GM18907 (cell line): Measurements from ENCODE around the gene USP34.
"Not testable (repeated sequence)": the region's sequence is repeated elsewhere in the genome, so short reads cannot be mapped to it uniquely, and the experiment has no call there.

Experiments used
- ATAC-seq: cut with Tn5 transposase; IDR thresholded peaks from one replicate; pipeline ENCODE4 v1.9.1; 2021; ENCODE audit warnings: mild to moderate bottlenecking, moderate library complexity; ENCODE audit not compliant: unreplicated experiment

USP34 gene

GRCh38 chr2:61432990-61433389 is 37.9 kb downstream of the USP34 start:
- ATAC-seq = no peak

DNA sequence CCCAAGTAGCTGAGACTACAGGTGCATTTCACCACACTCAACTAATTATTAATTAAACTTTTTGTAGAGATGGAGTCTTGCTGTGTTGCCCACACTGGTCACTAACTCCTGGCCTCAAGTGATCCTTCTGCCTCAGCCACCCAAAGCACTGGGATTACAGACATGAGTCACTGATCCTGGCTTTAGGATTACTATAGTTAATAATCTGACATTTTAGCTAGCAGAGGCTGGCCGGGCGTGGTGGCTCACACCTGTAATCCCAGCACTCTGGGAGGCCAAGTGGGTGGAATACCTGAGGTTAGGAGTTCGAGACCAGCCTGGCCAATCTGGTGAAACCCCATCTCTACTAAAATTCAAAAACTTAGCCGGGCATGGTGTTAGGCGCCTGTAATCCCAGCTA is 39.5 kb downstream of the USP34 start:
- no peak for ATAC-seq

DNA sequence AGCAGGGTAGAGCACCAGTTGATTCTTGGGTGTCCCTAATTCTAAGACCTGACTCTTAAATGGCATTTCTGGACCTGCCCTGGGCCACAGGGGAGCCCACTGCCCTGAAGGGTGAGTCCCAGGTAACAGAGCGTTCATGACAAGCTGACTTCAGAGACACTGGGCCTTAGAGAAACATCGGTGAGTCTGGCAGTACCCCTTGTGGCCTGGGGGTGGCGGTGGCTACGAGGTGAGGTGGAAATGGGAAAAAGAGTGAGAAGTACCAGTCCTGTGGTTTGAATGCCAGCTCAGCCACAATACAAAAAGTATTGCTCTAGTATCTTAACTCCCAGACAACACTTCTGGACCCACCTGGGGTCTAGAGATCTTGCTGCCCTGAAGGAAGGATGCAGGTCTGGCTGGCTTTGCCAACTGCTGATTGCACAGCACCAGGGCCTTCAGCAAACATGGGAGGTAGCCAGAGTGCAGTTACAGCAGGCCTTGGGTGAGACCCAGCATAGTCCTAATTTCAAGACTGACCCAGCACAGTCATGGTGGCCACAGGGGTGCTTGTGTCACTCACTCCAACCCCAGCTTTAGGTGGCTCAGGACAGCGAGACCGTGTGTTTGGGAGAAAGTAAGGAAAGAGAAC is 44.5 kb downstream of the USP34 start:
- peak; percentile 80 for ATAC-seq

DNA sequence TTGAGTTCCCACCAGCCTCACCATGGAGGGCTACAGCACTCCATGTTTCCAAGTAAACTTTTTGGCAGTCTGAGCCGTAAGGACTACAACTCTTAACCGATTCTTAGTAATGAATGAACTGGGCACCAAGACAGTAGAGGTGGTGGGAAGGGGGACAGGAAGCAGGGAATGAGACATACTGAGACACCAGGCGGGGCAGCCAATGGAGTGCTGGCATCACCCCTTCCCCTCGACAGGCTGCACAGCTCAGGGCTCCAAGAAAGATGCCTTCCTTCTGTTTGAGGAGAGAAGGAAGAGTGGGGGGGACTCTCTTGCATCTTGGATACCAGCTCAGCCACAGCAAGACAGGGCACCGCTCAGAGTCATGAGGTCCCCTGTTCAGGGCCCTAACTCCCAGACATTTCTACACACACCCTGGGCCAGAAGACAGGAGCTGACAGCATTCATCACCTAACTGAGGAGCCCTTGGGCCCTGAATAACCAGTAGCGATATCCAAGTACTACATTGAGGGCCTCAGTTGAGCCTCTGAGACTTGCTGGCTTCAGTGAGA is 45.2 kb downstream of the USP34 start:
- peak; percentile 15 for ATAC-seq

DNA sequence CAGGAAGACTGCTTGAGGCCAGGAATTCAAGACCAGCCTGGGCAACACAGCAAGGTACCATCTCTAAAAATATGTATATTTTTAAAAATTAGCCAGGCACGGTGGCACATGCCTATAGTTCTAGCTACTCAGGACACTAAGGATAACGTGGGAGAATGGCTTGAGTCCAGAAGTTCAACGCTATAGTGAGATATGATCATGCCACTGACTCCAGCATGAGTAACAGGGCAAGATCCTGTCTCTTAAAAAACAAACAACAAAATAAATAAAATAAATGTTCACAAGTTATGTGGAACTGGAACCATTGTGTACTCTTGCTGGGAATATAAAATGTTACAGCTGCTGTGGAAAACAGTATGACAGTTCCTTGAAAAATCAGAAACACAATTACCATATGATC is 47.2 kb downstream of the USP34 start:
- ATAC-seq = no peak

GRCh38 chr2:61421611-61422010 is 49.3 kb downstream of the USP34 start:
- no peak for ATAC-seq

DNA sequence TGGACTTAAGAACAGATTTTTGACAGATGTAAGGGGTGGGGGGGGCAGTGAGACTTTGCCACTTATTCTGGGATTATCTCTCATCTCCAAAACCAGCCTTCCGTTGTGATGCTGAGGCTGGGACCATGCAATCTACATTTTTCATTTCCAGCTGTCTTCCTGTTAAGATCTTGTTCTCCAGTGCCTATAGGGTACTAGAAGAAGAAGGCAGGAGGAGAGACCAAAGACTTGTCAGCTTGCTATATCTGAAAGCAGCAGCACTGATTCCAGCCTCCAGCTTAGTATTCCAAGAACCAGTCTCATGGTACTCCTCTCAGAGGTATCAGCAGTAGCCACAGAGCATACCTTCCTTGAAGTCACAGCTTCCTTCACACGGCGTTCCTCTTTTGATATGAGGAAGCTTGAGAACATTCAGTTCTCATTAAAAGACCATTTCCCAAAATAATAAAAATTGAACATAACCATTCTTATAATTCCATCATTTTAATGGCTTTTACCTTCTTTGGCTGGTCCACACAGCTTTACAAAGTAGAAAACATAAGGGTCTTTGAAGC is 49.8 kb downstream of the USP34 start:
- no peak for ATAC-seq

DNA sequence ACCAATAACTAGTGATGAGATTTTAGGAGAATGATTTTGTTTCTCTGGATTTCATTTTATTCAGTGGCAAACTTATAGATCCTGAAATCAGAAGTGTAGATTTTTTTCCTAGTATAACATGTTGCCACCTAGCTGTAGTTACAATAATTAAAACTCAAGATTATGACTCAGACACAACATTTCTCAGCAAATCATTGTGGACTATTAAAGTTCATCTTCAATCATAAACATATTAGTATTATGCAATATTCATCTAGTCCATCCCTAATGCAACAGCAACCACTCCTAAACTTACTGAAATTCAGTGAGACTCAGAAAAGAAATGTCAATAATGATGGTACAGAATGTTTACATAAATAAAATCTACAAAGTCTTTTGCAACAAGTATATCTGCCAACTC is 51.3 kb downstream of the USP34 start:
- ATAC-seq = no peak

DNA sequence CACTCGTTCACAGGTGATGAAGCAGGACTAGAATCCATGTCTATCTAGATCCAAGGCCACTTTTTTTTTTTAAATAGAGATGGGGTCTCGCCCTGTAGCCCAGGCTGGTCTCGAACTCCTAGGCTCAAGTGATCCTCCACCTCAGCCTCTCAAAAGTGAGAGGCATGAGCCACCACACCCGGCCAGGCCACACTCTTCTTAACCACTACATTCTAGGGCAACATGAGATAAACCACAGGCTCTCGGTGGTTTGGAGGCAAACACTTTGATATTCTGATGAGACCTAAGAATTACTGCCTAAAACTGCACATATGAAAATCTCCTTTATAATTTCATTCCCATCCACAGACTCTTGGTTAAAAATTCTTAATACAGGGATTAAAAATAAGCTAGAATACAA is 51.8 kb downstream of the USP34 start:
- ATAC-seq = no peak

DNA sequence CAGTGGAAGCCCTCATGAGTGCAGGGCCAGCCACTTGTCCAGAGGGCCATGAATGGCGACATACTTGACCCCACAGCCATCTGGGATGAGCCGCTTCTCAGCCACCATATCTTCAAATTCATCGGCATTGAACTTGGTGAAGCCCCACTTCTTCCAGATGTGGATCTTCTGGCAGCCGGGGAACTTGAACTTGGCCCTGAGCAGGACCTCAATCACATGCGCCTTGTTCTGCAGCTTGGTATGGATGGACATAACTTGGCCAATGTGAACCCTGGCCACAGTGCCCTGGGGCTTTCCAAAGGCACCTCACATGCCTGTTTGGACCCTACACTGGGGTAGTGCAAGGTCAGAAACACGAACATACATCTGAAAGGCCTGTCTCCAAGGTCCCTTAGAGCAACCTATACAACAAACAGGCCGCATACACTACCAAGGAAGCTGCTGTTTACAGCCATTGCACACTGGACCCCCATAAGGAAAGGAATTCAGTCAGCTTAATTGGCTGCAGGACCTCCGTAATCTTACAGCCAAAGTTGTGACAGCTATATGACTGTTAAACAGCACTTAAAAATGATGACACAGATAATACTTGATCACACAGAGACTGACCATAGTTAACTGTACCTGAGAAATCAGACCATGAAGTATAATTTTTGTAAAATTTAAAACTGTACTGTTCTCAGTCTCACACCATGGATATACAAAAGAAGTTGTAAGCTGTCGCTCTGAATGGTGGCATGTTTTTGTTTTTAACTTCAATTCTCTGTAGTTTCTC is 53.8 kb downstream of the USP34 start:
- ATAC-seq = no peak

- no peak for ATAC-seq
These were observed 55.6 kb downstream of the USP34 start for GRCh38 chr2:61415265-61415664.

GRCh38 chr2:61414674-61415073 is 56.2 kb downstream of the USP34 start:
- no peak for ATAC-seq

DNA sequence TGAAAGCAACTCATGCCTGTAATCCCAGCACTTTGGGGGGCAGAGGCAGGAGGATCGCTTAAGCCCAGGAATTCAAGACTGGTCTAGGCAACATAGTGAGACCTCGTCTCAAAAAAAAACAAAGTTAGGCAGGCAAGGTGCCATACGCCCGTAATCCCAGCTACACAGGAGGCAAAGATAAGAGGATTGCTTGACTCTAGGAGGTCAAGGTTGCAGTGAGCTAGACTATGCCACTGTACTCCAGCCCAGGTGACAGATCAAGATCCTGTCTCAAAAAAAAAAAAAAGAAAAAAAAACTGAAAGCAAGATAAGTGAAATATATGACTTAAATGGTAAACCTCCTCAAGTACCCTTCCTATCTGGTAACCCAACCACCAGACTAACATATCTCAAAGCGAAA is 59.8 kb downstream of the USP34 start:
- no peak for ATAC-seq

- ATAC-seq = no peak
These were observed 60.7 kb downstream of the USP34 start for GRCh38 chr2:61410185-61410584.

GRCh38 chr2:61405813-61406212 is 65.1 kb downstream of the USP34 start:
- no peak for ATAC-seq

DNA sequence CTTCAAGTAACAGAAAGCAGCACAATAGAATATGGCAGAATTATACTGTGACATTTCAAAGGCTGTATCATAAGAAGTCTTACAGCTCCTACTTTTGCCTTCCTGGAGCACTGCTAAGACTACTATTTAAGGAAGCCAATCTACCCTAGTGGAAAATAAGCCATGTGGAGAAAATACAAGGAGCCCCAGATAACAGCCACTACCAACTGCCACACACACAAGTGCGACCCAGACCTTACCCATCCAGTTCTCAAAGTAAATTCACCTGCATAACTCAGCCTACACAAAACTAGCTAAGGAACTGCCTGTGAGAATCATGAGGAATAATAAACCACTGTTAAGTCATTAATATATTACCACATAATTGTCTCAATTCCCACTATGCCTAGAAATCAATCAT is 66.4 kb downstream of the USP34 start:
- ATAC-seq = no peak

- ATAC-seq = no peak
These were observed 72.5 kb downstream of the USP34 start for GRCh38 chr2:61398413-61398812.

- ATAC-seq = no peak
These were observed 74.9 kb downstream of the USP34 start for GRCh38 chr2:61396005-61396404.

GRCh38 chr2:61387588-61387987 is 83.3 kb downstream of the USP34 start:
- ATAC-seq = not testable (repeated sequence)

GRCh38 chr2:61380882-61381197 is 90.0 kb downstream of the USP34 start:
- ATAC-seq = not testable (repeated sequence)

DNA sequence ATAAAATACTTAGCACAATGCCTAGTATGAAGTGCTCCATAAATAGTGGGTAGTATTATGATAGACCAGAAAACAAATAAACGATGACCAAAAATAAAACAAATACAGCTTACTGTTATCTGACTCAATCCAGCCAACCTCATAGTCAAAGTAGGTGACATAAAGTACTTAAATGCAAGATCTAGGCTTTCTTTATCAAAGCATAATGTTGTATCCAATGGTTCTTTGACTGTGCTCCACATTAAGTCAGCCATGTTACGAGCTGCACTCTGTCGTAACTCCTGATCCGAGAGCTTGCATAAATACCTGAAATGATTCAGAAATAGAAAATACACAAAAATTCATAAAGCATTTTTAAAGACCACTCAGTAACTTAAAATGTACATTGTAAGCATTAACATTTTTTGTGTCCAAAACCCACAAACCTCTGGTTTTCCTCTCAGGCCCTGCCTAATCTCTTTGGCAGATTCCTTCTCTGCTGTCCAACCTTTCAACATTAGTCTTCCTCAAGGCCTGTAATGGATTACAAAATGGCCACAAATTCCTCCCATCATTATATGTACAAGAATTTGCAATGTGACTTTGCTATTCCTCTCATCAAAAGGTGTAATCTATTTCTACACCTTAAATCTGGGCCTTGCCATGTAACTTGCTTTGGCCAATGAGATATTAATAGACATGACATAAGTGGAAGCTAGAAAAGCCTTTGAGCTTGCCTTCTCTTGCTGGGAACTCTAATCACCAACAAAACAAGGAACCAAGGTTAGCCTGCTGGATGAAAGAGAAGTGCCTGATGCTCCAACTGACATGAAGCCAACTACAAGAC is 90.6 kb downstream of the USP34 start:
- no peak for ATAC-seq
